ENCODE measurements around the gene GPR68.
"Not testable (repeated sequence)": the region's sequence is repeated elsewhere in the genome, so short reads cannot be mapped to it uniquely, and the experiment has no call there.

GPR68 gene

DNA sequence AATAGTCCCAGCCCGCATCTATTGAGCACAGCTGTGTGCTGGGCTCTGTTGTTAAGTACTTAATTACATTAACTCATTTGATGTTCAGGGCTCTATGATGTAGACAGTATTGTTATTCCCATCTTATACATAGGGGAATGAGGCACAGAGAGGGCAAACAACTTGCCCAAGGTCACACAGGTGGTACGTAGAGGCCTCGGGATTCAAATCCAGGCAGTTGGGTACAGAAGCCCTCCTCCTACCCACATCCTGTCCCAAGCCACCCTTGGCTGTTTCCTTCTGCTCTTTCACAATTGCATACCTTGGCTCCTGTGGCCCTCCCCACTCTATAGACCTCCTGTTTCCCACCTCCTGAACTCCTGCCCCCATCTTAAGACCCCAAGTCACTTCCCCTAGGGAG, 10.0 kb upstream of the GPR68 start:
- no peak for DNase-seq

DNA sequence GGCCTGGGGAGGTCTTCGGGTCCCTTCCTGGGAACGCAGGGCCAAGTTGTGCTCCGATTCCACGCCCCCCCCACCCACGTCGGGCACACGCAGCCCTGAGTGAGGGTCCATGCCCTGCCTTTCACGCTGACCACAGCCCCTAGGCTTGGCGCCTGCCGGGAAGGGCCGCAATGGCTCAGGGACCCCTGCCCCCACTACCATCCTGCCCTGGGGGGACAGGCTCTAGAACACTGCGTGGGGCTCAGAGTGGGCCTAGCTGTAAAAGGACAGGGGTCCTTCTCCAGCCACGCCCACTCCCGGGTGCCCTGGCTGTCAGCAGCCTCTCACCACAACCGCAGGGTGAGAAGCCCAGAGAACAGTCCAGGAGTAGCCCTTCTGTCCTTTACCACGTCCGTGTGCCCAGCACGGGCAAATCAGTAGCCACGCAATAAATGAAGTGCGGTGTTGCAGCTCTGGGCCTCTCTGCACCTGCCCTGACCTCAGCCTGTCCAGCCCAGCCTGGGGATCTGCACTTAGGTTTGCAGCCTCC, 9.4 kb upstream of the GPR68 start:
- DNase-seq: no peak

DNA sequence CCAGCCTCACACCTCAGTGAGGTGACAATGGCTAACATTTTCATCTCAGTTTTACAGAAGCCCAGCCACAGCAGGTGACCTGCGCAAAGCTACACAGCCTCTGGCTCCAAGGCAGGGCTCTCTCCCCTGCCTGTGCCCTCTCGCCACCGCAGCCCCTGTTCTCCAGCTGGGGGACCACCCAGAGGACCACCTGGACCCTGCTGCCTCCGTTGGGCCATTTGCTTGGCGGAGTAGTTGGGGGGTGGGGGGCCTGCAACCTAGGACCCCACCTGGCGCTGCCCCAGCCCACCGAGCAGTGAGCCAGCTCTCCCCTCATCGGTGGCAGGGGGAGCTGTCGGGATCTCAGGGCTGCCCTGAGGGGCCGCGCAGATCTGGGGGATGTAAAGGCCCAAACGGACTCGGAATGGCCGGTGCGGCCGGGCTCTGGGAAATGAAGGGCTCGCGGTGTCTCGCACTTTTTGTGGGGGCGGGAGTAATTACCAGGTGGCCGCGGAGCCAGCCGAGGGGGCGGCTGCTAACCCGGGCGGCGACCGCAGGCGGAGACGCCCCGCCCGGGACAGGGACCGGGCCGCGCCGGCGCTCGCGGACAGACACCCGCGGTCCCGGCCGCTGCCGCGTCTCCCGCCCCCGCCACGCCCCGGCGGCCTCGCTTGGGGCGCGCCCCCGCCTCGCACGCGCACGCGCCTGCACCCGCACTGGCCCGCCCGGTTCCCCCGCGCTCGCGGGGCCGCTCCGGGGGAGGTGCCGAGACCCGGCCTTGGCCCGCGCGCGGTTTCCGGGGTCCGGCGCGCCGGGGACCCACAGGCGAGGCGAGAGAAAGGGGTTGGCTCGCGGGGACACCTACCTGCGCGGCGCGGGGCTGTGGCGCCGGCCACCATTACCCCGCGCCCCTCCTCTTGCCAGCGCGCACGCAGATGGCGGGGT, 8.6 kb upstream of the GPR68 start:
- peak in 6 of 56 donors; percentile 16 to 73 (median 30) for DNase-seq

DNA sequence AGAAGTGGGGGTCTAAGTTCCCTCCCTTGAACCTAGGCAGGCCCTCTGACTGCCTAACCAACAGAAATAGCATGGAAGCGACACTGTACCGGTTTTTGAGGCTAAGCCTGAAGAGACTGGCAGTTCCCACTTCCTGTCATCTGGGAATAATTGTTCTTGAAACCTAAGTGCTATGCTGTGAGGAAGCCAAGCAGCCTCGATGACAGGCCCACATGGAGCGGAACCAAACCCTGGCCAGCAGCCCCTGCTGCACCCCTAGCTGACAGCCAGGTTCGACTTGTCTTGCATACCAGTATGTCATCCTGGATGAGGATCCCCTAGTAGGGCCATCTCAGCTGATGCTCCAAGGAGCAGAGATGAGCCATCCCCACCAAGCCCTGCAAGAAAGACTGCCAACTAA, 6.4 kb upstream of the GPR68 start:
- DNase-seq: no peak

DNA sequence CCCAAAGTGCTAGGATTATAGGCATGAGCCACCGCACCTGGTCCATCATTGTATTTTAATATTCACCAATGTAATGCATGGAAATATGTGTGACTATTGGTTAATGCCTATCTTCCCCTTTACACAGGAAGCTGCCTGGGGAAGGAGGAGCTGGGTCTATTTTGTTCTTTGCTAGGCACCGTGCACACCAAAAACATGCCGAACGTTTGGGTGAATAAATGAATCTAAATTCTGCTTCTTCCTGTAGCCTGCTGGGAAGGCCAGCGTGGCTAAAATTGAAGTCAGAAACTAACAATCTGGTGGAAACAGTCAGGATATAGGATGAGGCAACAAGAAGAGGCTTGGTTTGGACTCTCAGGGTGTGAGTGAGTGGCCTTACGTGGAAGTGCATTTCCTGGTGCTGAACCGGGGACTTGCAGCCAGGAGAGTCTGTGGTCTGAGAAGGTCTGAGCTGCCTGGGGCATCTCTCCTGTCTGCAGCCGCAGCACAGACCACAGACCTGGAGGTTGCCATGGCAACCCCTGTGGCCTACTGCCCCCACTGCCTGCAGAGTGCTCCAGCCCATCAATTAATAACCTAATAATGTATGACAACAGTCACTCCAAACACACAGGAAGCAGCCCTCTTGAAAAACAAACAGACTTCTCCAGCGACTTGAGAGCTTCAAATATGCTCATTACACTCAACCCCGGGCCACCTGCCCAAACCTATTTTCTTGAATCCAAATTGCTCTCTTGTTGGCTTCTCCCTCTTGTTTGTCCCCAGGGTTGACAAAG, 5.5 kb upstream of the GPR68 start:
- DNase-seq: no peak

DNA sequence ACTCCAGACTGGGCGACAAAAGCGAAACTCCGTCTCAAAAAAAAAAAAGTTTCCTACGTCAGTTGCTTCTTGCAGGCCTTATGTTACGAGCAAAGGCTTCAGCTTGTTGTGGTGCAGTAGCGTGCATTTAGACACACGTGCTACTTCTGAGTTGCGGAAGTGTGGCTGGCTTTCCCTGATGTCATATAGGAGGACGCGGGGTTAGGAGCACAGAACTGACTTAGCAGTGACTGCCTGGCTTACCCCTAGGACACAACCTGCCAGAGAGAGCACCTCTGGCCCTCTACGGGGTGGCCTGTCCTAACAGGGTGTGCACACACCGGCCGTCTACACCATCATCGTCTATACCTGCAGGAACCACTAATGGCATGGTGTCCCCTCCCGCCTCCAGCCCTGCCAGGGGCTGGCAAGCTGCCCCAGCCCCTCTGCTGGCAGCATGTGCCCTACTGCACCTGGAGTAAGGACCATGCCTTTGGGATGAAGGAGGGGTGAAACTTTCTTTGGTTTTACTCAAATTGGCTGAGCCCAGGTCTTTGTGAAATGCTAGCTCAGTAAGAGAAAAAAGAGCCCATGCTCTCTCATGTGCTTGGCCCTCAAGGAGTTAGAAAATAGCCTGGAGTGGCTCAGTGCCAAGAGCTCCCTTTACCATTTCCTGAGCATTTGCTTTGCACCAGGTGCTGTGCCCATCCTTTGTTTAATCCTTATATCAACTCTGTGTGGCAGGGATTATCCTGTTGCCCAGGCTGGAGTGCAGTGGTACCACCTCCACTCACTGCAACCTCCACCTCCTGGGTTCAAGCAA, 1.7 kb upstream of the GPR68 start:
- DNase-seq: no peak

DNA sequence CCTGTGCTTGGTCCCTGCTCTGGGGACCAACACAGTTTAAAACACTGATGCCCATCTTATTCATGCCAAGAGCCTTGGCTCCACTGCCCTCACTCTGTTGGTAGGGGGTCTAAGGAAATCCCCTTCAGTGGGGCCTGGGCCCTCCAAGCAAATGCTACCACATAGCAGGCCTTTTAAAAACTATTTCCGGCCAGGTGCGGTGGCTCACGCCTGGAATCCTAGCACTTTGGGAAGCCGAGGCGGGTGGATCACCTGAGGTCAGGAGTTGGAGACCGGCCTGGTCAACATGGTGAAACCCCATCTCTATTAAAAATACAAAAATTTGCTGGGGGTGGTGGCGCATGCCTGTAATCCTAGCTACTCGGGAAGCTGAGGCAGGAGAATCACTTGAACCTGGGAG, 1.1 kb upstream of the GPR68 start:
- not testable (repeated sequence) for DNase-seq

DNA sequence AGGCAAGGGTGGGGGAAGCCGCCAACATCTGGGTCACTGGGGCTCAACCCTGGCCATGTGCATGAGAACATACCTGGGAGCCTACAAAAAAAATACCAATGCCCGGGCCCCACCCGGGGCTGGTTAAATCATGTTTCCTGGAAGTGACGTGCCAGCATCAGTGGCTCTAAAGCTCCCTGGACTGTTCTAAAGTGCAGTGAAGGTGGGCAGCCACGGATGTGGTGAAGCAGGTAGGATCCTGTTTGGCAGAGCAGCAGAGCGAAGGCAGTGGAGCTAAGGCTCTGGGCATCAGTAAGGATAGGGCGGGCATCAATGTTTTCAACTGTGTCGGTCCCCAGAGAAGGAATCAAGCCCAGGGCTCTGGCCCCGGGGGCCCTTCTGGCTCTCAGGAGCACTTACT, 525 bp upstream of the GPR68 start:
- DNase-seq: no peak

DNA sequence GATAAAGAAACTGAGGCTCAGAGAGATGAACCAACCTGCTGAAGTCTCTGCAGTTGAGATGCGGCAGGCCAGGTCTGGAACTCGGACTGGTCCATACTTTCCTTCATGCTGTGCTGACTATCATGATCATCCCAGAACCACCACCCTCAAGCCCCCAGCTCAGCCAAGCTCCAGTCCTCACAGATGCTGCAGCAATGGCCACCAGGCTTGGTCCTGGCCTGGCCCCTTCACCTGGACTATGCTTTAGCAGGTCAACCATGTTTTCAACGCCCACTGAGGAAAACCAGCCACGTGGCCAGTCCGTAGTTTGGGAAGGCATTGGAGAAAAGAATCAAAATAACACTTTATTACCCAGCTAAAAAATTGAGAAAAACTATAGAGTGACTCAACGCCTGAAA, 1.4 kb downstream of the GPR68 start:
- no peak for DNase-seq

DNA sequence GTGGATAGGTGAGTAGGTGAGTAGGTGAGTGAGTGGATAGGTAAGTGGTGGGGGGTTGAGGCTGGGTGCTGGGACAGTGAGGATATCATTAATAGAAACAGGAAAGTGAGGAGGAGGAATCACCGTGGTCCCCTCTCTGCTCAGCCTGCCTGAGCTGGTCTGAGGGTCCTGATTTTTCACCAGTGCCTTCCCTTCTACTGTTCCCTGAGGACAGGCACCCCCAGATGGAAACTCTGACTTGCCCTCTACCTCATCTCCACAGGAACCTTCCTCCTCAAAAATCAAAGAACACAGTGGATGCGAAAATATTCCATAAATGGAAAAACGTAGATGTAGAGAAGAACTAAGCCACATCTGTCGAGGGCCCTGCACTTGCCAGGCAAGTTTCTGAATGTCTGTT, 1.9 kb downstream of the GPR68 start:
- DNase-seq: no peak

DNA sequence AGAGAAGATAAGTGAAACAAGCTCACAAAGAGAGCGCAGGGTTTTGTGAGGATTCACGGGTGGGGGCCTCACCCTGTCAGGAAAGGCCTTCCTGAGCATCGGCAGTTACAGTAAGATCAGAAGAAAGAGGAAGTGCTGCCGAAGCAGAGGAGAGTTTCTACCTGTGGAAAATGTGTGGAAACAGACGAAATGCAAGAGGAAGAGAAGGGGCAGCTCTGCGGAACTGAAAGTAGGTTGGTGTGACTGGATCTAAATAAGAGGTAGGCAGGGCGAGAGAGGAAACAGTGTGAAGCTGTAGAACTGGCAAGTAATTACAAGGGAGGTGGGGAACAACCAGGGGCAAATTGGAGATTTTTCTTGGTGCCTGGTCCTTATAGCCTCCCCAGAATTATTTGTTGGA, 2.6 kb downstream of the GPR68 start:
- peak in 1 of 56 donors; percentile 14 for DNase-seq

DNA sequence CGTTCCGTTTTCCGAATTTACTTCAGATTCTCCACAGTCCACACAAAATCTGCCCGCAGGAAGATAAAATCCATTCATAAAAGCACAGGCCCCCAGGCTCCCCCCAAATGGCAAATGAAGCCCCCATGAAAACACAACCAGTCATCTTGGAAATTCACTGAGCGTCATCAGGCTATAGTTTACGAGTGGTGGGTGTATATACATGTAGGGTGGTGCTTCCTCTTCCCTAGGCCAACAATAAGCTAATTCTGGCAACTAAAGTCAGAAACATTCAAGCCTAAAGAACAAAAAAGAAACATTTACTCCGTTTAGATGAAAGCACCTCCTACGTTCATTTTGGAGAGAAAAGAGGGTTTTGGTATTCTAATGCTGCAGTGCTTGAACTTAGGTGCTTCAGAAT, 5.8 kb downstream of the GPR68 start:
- no peak for DNase-seq

DNA sequence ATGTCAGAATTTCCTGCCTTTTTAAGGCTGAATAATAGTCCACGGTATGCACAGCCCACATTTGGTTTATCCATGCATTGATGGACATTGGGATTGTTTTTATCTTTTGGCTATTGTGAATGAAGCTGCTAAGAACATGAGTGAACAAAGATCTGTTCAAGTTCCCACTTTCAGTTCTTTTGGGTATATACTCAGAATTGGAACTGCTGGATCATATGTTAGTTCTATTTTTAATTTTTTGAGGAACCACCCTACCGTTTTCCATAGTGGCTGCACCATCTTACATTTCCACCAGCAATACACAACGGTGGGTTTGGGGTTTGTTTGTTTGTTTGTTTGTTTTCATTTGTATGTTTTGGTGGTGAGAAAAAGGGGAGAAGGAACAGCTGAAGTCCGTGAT, 6.4 kb downstream of the GPR68 start:
- no peak for DNase-seq

DNA sequence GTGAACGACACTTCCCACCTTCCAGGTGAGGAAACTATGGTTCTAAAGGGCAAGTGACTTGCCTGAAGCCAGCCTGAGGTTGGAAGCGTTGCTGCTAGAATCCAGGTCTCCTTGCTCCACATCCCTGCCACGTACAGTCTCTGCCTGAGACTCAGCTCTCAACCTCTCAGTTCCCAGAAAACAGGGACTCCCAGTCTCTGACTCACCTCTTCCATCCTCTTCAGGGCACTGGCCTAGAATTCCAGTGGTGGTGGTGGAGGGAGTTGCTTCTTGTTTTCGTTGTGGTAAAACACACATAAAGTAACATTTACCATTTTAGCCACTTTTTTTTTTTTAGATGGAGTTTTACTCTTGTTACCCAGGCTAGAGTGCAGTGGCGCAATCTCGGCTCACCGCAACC, 7.3 kb downstream of the GPR68 start:
- DNase-seq: no peak

DNA sequence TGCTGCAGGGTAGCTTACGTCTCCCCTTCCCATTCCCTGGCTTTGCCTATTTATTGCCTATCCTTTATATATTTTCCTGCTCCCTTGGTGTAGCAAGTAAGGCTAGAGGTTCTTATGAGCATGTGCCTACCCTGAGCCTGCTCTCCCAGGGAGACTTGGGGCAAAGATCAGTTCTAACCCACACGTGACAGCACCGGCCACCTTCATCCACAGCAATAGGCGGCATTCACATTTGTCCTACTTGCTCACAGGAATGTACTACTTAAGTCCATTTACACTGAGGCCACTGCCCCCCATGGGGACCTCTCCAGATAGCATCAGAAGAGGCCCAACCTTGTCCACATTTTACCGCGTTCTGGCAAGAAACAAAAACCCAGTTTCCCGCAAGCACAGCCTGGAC, 8.7 kb downstream of the GPR68 start:
- no peak for DNase-seq

DNA sequence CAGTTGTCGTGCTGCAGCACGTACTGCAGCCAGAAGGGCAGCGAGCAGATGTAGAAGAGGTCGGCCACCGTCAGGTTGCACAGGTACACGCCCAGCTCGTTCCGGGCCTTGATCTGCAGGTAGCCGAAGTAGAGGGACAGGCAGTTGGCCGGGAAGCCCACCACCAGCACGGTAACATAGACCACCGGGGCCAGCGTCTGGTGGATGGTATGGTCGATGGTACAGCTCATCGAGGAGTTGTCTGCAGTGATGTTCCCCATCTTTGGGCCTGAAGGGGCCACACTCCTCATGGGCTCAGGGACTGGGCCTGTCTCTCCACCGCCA, 9.8 kb downstream of the GPR68 start:
- no peak for DNase-seq

DNA sequence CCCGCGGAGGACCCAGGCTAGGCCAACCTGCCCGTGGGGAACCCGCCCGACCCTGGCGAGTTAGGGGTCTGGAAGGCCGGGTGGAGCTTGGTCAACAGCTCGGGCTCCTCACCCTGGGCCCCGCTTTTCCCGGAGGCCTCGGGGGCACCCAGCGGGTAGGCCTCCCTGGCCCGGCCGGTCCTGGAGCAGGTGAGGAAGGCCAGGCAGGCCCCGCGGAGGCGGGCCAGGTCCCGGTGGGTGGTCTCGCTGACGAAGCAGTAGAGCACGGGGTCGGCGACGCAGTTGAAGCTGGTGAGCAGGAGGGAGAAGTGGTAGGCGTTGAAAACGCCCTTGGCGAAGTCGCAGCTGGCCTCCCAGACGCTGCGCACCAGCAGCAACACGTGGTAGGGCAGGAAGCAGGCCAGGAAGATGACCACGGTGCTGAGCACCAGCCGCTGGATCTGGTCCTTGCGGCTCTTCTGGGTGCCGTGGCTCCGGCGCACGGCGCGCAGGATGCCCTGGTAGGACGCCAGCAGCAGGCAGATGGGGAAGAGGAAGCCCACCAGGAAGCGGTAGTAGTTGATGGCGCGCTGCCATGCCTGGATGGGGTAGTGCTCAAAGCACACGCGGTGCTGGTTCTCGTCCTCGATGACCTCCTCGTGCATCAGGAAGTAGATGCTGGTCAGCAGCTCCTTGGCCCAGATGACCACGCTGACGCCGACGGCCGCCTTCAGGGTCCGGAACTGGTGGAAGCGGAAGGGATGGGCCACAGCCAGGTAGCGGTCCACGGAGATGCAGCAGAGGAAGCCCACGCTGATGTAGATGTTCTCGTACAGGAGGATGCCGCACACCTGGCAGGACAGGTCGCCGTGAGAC, 10.3 kb downstream of the GPR68 start:
- no peak for DNase-seq

DNA sequence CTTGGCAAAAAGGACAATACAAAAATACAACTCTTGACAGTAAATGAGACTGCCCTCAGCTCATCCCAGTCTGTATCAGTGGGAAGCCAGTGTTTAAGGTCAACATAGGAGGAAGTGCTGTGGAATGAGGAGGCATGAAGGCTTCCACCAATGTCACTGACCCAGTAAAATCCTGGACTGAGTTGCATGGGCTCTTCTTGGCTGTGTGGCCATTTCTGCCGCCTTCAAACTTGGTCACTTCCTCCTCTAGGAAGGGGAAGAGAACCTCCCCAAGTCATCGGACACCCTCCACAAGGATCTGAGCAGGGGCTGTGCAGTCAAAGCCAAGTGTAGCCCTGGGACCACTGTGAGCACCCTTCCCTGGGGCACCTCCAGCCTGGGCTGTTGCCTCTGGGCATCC, 11.9 kb downstream of the GPR68 start:
- DNase-seq: no peak

DNA sequence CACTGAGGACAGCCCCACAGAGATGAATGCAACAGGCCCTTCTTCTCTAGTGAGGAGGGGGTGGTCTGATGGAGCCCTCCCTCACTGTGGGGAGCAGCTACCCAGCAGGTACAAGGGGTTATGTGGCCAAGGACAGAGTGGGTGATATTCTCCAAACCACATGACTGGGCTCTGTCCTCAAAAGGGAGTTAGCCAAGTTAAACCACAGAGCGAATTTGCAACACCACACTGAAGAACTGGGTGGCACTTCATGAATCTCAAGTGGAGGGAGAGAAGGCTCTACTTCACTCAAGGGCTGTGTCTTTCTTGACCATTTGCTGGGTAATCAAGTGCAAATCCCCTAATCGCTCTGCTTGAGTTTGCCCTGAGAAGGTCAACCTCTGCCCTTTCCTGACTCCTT, 12.5 kb downstream of the GPR68 start:
- DNase-seq: no peak

DNA sequence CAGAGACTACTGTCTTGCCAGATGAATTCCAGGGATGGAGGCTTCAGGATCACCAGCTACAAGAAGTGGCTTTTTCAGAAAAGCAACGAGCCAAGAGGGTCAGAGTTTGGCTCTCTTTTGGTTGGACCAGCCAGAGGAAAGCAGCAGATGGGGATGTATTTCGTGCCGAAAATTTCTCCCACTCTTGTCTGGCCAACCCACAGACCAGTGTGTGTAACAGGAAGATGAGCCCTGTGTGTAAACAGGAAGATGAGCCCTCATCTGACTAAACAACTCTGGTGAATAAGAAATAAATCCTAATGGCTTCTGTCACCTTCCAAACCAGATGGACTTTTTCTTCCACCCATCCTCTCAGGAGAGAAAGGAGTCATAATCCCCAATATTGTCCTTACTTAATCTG, 13.1 kb downstream of the GPR68 start:
- DNase-seq: no peak
